ENCODE data around the gene OBSCN. TPM values are rescaled to one million over a fixed set of nuclear protein-coding genes. Genes with fewer than 3 reads are reported as not detected.

OBSCN gene
- total RNA-seq, 1 experiment from 2014 or later, result 29.1 TPM

- BruUV-seq (replicated peaks), result no TSS peak
- ATAC-seq (no peak), DNase-seq (no peak)
- no peak overlapping the region for H2AFZ ChIP-seq (ENCODE audit: low read length)
- H3K4me2 ChIP-seq (ENCODE audit: low read length), result no peak overlapping the region
- ChIA-PET POLR2A (ENCODE audit: unreplicated experiment) (no interaction called here), CTCF (no interaction called here)
- H3K27ac ChIP-seq (ENCODE audit: low read length), result no peak overlapping the region
- H3K4me3 ChIP-seq (ENCODE audit: low read length), result no peak overlapping the region
- no peaks in the 10 kb centered on the region for H4K20me1 ChIP-seq (ENCODE audit: low read length)
- no peaks in the 10 kb centered on the region for H3F3A ChIP-seq (ENCODE audit: low read length, unreplicated experiment)
- no peaks in the 10 kb centered on the region for H3K79me2 ChIP-seq (ENCODE audit: low read length)
- H3K36me3 ChIP-seq (ENCODE audit: low read depth, low read length), result peaks cover 14% of the 10 kb centered on the region
- no peaks in the 10 kb centered on the region for H3K9me2 ChIP-seq (replicated peaks; ENCODE audit: low read length)
- peaks cover 16% of the 10 kb centered on the region for H3K4me1 ChIP-seq (ENCODE audit: insufficient read depth, low read length)
- H3K27me3 ChIP-seq (ENCODE audit: low read length), result no peaks in the 10 kb centered on the region
- no peak for TF ChIP-seq EZH2 (IDR thresholded peaks at IDR 0.05; ENCODE audit: low read length, unreplicated experiment)
- TF ChIP-seq, protein P1, sequence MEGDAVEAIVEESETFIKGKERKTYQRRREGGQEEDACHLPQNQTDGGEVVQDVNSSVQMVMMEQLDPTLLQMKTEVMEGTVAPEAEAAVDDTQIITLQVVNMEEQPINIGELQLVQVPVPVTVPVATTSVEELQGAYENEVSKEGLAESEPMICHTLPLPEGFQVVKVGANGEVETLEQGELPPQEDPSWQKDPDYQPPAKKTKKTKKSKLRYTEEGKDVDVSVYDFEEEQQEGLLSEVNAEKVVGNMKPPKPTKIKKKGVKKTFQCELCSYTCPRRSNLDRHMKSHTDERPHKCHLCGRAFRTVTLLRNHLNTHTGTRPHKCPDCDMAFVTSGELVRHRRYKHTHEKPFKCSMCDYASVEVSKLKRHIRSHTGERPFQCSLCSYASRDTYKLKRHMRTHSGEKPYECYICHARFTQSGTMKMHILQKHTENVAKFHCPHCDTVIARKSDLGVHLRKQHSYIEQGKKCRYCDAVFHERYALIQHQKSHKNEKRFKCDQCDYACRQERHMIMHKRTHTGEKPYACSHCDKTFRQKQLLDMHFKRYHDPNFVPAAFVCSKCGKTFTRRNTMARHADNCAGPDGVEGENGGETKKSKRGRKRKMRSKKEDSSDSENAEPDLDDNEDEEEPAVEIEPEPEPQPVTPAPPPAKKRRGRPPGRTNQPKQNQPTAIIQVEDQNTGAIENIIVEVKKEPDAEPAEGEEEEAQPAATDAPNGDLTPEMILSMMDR (conservative IDR thresholded peaks at IDR 0.05; ENCODE audit: low read depth, low read length), result no peak
- no peak for TF ChIP-seq EZH2phosphoT487 (IDR thresholded peaks at IDR 0.05; ENCODE audit: borderline replicate concordance, low read length)
- intact Hi-C loops (cut with micrococcal nuclease), result no loop called here
- no peak overlapping the region for H3K9ac ChIP-seq (ENCODE audit: low read length)
- no peaks in the 10 kb centered on the region for H3K9me3 ChIP-seq (ENCODE audit: low read length)
Measured at GRCh38 chr1:228225740-228226139, 17.9 kb downstream of the OBSCN start.

GRCh38 chr1:228226141-228226874 lies 18.5 kb downstream of the OBSCN start:
- no peaks in the 10 kb centered on the region for H4K20me1 ChIP-seq (ENCODE audit: low read length)
- no peaks in the 10 kb centered on the region for H3K27me3 ChIP-seq (ENCODE audit: low read length)
- DNase-seq (no peak), ATAC-seq (no peak)
- no peak overlapping the region for H3K4me2 ChIP-seq (ENCODE audit: low read length)
- no peaks in the 10 kb centered on the region for H3K79me2 ChIP-seq (ENCODE audit: low read length)
- H3K36me3 ChIP-seq (ENCODE audit: low read depth, low read length), result peaks cover 14% of the 10 kb centered on the region
- POLR2A ChIA-PET (ENCODE audit: unreplicated experiment), result no interaction called here
- H3K27ac ChIP-seq (ENCODE audit: low read length), result no peak overlapping the region
- peaks cover 16% of the 10 kb centered on the region for H3K4me1 ChIP-seq (ENCODE audit: insufficient read depth, low read length)
- no peak overlapping the region for H3K4me3 ChIP-seq (ENCODE audit: low read length)
- no peaks in the 10 kb centered on the region for H3F3A ChIP-seq (ENCODE audit: low read length, unreplicated experiment)
- no TSS peak for BruUV-seq (replicated peaks)
- H2AFZ ChIP-seq (ENCODE audit: low read length), result no peak overlapping the region
- TF ChIP-seq EZH2 (IDR thresholded peaks at IDR 0.05; ENCODE audit: low read length, unreplicated experiment), result no peak
- TF ChIP-seq, protein P1 (conservative IDR thresholded peaks at IDR 0.05; ENCODE audit: low read depth, low read length), result no peak
- no peak for TF ChIP-seq EZH2phosphoT487 (IDR thresholded peaks at IDR 0.05; ENCODE audit: borderline replicate concordance, low read length)
- CTCF ChIA-PET, result no interaction called here
- intact Hi-C loops (cut with micrococcal nuclease), result no loop called here
- H3K9ac ChIP-seq (ENCODE audit: low read length), result no peak overlapping the region
- H3K9me2 ChIP-seq (replicated peaks; ENCODE audit: low read length), result no peaks in the 10 kb centered on the region
- no peaks in the 10 kb centered on the region for H3K9me3 ChIP-seq (ENCODE audit: low read length)

All from PC-3 (cell line).